Measurements from ENCODE around the gene ESRRA. TPM values are rescaled to one million over a fixed set of nuclear protein-coding genes. Genes with fewer than 3 reads are reported as not detected.

Gene ESRRA
- total and polyA plus RNA-seq, 10 of the 15 experiments (the other 5 are each of a cell fraction or from before 2014, with no cell fraction given) = 0.32 to 48.9 (median 12.6) TPM

- TF ChIP-seq ELK1 (IDR thresholded peaks at IDR 0.05; ENCODE audit: low read depth, low read length) (no peak), IKZF2 (IDR thresholded peaks at IDR 0.05) (no peak), ZNF384 (IDR thresholded peaks at IDR 0.05; ENCODE audit: borderline replicate concordance, low read depth, low read length) (no peak), CUX1 (IDR thresholded peaks at IDR 0.05; ENCODE audit: insufficient replicate concordance, low read depth, low read length) (no peak), YBX1 (IDR thresholded peaks at IDR 0.05) (no peak), RCOR1 (conservative IDR thresholded peaks at IDR 0.05; ENCODE audit: low read depth, low read length) (no peak), SMARCA5 (IDR thresholded peaks at IDR 0.05) (no peak), HSF1 (IDR thresholded peaks at IDR 0.05; ENCODE audit: low read depth, low read length) (no peak)
These were observed 603 bp downstream of the ESRRA start (continued) for GRCh38 chr11:64305691-64306562.
